ENCODE measurements around the gene PCNX3.
"Not testable (repeated sequence)": the region's sequence is repeated elsewhere in the genome, so short reads cannot be mapped to it uniquely, and the experiment has no call there.

The PCNX3 gene

DNA sequence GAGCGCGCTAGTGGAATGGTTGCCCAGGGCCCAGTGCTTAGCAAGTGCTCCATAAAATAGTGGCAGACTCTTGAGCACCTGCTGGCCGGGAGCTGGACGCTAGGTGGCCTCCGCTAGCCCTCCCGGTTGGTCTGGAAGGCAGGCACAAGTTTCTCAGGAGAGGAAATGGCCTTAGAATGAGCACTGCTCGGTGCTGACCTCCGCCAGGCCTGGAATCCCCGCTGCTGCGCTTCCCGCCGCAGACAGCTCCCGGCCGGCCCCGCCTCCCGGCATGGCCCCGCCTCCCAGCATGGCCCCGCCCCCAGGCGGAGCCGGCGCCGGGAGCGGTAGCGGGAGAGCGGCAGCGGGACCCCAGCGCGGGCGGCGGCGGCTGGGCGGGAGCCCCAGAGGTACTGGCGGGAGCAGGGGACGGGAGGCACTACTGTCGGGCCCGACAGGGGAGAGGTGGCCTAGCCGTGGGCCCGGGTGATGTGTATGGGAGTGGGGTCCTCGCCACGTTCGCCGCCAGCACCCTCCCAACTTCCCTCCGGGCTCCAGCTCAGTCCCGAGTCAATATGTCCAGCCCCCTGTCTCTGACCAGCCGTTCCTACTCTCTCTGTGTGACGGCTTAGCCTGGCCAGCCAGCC is 22.3 kb downstream of the PCNX3 start, which contains the start of gene SIPA1:
TSS of gene SIPA1 (plus strand) at position 308 of the 626 bp plus-strand sequence. CDS start 2,821 bp downstream, outside the sequence.
- Histone ChIP-seq H3K9ac (ENCODE audit: low read length) (peak within 1 kb of the TSS; percentile 79), H3K4me3 (ENCODE audit: low read length) (peak within 1 kb of the TSS; percentile 85), H3K9me3 (ENCODE audit: control insufficient read depth, low read length) (no peaks in the 10 kb centered on the region), H3K4me1 (ENCODE audit: control insufficient read depth, insufficient read depth, low read length) (peaks cover 13% of the 10 kb centered on the region), H3K36me3 (ENCODE audit: control insufficient read depth, insufficient read depth, low read length, severe bottlenecking) (peaks cover 31% of the 10 kb centered on the region), H3K27me3 (replicated peaks; ENCODE audit: control insufficient read depth, insufficient read depth, low read length) (no peaks in the 10 kb centered on the region)
- peak; percentile 90 for DNase-seq (ENCODE audit: low read depth)

DNA sequence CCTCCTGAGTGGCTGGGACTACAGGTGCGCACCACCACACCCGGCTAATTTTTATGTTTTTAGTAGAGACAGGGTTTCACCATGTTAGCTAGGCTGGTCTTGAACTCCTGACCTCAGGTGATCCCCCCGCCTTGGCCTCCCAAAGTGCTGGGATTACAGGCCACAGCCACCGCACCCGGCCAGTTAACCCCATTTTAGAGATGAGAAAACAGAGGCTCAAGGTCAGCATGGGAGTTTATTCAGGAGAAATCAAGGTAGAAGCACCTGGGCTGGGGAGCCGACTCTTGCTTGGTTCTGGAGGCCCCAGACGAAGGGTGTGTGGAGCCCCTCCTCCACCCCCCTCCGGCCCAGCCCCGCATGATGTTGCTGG is 23.6 kb downstream of the PCNX3 start:
- Histone ChIP-seq H3K36me3 (ENCODE audit: control insufficient read depth, insufficient read depth, low read length, severe bottlenecking) (peaks cover 28% of the 10 kb centered on the region), H3K4me1 (ENCODE audit: control insufficient read depth, insufficient read depth, low read length) (peaks cover 13% of the 10 kb centered on the region)
- H3K9ac ChIP-seq (ENCODE audit: low read length); H3K9me3 ChIP-seq (ENCODE audit: control insufficient read depth, low read length); H3K4me3 ChIP-seq (ENCODE audit: low read length); DNase-seq (ENCODE audit: low read depth); H3K27me3 ChIP-seq (replicated peaks; ENCODE audit: control insufficient read depth, insufficient read depth, low read length): not testable (repeated sequence)

DNA sequence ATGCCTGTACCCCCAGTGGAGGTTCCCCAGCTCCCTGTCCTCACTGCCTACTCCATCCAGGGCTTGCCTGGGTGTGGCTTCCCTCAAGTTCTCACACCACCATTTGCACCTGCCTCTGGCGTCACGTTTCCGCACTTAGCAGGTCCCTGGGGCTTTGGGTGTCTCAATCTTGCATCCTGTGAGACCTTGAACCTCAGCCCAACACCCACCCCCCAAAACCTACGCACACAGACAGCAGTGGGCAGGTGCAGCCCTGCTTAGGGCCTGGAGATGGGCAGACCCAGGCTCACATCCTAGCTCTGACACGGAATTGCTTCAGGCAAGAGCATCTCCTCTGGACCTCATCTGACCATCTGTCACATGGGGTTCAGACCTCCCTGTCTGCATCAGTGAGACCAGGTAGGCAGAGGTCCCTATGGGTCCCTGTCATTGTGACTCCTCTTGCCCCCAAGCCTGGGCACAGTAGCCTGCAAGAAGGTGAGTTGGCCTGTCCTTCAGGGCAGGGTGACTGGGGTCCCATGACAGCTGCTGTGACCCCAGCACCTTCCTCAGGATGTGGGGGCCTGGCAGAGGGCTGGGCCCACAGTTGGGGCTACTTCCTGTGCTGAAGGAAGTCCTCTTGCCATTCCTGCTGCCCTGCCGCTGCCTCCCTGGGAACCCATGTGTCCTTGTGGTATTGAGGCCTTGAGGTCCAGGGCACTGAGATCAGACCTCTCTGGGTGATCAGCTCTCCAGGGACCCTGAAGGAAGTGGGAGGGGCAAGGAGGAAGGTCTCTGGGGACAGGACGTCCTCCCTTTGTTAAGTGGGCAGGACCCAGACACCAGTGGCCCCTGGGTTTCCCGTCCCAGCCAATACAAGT is 24.3 kb downstream of the PCNX3 start:
- Histone ChIP-seq H3K4me1 (ENCODE audit: control insufficient read depth, insufficient read depth, low read length) (peaks cover 13% of the 10 kb centered on the region), H3K4me3 (ENCODE audit: low read length) (no peak overlapping the region), H3K36me3 (ENCODE audit: control insufficient read depth, insufficient read depth, low read length, severe bottlenecking) (peaks cover 22% of the 10 kb centered on the region), H3K9me3 (ENCODE audit: control insufficient read depth, low read length) (no peaks in the 10 kb centered on the region), H3K27me3 (replicated peaks; ENCODE audit: control insufficient read depth, insufficient read depth, low read length) (no peaks in the 10 kb centered on the region), H3K9ac (ENCODE audit: low read length) (no peak overlapping the region)
- DNase-seq (ENCODE audit: low read depth): no peak

DNA sequence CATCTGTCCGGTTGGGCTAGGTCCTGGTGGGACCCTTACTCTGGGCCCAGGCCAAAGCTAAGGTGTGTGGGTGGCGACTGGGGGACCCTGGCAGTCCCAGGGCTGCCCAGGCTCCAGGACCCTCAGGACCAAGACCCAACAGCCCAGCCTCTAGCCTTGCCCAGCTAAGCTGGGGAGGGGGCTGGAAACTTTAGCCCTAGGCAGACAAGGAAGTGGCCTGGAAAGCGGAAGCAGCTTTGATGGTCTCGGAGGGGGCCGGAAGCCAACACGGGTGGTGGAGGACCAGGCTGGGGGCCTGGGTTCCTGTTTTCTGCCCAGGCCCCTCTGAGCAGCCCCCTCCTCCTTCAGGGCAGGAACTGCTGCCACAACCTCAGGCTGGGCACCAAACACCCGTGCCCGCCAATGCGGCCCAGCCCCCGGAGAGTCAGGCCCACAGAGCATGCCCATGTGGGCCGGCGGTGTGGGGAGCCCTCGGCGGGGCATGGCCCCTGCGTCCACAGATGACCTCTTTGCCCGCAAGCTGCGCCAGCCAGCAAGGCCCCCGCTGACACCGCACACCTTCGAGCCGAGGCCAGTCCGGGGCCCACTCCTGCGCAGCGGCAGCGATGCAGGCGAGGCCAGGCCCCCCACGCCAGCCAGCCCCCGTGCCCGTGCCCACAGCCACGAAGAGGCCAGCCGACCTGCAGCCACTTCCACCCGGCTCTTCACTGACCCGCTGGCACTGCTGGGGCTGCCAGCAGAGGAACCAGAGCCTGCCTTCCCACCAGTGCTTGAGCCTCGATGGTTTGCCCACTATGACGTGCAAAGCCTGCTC is 25.1 kb downstream of the PCNX3 start:
- H3K4me3 ChIP-seq (ENCODE audit: low read length): no peak overlapping the region
- no peak for DNase-seq (ENCODE audit: low read depth)
- no peaks in the 10 kb centered on the region for H3K27me3 ChIP-seq (replicated peaks; ENCODE audit: control insufficient read depth, insufficient read depth, low read length)
- peaks cover 13% of the 10 kb centered on the region for H3K4me1 ChIP-seq (ENCODE audit: control insufficient read depth, insufficient read depth, low read length)
- H3K9ac ChIP-seq (ENCODE audit: low read length): no peak overlapping the region
- H3K9me3 ChIP-seq (ENCODE audit: control insufficient read depth, low read length): no peaks in the 10 kb centered on the region
- H3K36me3 ChIP-seq (ENCODE audit: control insufficient read depth, insufficient read depth, low read length, severe bottlenecking): peaks cover 14% of the 10 kb centered on the region

DNA sequence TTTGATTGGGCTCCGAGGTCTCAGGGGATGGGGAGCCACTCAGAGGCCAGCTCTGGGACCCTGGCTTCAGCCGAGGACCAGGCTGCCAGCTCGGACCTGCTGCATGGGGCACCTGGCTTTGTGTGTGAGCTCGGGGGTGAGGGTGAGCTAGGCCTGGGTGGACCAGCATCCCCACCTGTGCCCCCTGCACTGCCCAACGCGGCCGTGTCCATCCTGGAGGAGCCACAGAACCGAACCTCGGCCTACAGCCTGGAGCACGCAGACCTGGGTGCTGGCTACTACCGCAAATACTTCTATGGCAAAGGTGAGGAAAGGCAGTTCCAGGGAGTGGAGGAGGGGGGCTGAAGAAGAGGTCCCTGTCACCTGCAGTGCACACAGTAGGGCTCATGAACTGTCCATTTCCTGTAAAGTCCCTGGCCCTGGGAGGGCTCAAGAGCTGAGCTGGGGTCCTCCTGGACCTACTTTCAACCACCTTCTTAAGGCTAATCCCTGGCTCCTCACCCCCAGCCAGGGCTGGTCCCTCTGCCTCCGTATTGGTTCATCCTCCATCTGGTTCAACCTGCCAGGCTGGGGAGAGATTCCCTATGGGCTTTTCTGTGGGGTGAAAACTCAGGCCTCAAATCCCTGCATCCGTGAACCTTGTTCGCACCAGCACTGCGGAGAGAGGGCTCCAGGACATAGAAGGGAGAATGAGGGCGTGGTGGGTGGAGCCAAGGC is 25.9 kb downstream of the PCNX3 start:
- Histone ChIP-seq H3K4me1 (ENCODE audit: control insufficient read depth, insufficient read depth, low read length) (peaks cover 13% of the 10 kb centered on the region), H3K27me3 (replicated peaks; ENCODE audit: control insufficient read depth, insufficient read depth, low read length) (no peaks in the 10 kb centered on the region), H3K4me3 (ENCODE audit: low read length) (no peak overlapping the region), H3K9me3 (ENCODE audit: control insufficient read depth, low read length) (no peaks in the 10 kb centered on the region), H3K9ac (ENCODE audit: low read length) (no peak overlapping the region), H3K36me3 (ENCODE audit: control insufficient read depth, insufficient read depth, low read length, severe bottlenecking) (peaks cover 6% of the 10 kb centered on the region)
- DNase-seq (ENCODE audit: low read depth): no peak

DNA sequence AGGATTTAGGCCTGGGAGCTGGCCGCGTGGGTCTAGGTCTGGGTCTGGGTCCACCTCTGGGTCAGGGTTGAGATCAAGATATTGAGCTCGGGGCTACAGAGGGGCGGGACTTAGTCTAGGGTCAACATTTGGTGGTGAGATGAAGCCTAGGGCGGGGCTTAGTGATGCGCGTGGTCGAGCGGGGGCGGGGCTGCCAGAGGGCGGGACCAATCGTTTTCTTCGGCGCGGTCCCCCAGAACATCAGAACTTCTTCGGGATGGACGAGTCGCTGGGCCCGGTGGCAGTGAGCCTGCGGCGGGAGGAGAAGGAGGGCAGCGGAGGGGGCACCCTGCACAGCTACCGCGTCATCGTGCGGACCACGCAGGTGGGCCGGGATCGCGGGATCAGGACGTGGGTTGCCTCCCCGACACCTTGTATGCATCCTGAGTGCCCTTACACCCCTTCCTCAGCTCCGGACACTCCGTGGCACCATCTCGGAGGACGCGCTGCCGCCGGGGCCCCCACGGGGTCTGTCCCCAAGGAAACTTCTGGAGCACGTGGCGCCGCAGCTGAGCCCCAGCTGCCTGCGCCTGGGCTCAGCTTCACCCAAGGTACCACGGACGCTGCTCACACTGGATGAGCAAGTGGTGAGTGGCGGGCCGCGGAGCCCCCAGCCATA is 26.6 kb downstream of the PCNX3 start:
- Histone ChIP-seq H3K4me3 (ENCODE audit: low read length) (no peak overlapping the region), H3K36me3 (ENCODE audit: control insufficient read depth, insufficient read depth, low read length, severe bottlenecking) (peaks cover under 1% of the 10 kb centered on the region)

DNA sequence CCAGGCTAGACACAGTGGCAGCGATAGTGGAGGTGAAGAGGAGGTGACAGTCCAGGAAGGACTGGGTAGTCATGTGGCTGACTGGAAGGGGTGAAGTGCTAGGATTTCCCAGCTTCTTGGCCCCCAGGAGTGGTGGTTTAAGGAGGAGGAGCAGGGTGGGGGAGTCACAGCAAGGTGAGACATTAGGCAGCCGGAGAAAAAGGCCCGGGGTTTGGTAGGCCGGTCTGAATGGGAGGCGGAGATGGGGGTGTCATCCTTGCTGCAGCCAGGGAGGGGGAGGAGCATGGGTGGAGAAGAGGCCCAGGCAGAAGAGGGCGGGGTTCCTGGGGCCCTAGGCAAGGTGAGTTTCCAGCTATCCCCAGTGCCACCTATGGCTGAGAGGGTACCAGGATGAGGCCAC is 28.4 kb downstream of the PCNX3 start:
- DNase-seq (ENCODE audit: low read depth): no peak
- Histone ChIP-seq H3K4me1 (ENCODE audit: control insufficient read depth, insufficient read depth, low read length) (no peaks in the 10 kb centered on the region), H3K9me3 (ENCODE audit: control insufficient read depth, low read length) (no peaks in the 10 kb centered on the region), H3K9ac (ENCODE audit: low read length) (no peak overlapping the region), H3K27me3 (replicated peaks; ENCODE audit: control insufficient read depth, insufficient read depth, low read length) (no peaks in the 10 kb centered on the region), H3K4me3 (ENCODE audit: low read length) (no peak overlapping the region), H3K36me3 (ENCODE audit: control insufficient read depth, insufficient read depth, low read length, severe bottlenecking) (no peaks in the 10 kb centered on the region)

More for the DNA sequence above, 26.6 kb downstream of the PCNX3 start:
- Histone ChIP-seq H3K9ac (ENCODE audit: low read length) (no peak overlapping the region), H3K9me3 (ENCODE audit: control insufficient read depth, low read length) (no peaks in the 10 kb centered on the region), H3K4me1 (ENCODE audit: control insufficient read depth, insufficient read depth, low read length) (peaks cover 13% of the 10 kb centered on the region), H3K27me3 (replicated peaks; ENCODE audit: control insufficient read depth, insufficient read depth, low read length) (no peaks in the 10 kb centered on the region)
- no peak for DNase-seq (ENCODE audit: low read depth)

DNA sequence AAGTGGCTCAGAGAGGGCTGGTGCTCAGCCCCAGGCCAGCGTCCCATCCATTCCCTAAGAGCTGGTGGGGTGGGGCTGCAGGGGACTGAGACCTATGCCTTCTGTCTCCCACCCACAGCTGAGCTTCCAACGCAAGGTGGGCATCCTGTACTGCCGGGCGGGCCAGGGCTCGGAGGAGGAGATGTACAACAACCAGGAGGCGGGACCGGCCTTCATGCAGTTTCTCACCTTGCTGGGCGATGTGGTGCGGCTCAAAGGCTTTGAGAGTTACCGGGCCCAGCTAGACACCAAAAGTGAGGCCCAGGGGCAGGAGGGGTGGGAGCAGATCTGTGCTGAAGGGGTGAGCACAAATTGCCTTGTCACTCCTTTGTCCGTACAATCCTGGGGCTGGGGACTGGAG is 29.3 kb downstream of the PCNX3 start:
- DNase-seq (ENCODE audit: low read depth): no peak
- H3K4me3 ChIP-seq (ENCODE audit: low read length): no peak overlapping the region
- H3K4me1 ChIP-seq (ENCODE audit: control insufficient read depth, insufficient read depth, low read length): no peaks in the 10 kb centered on the region
- no peak overlapping the region for H3K9ac ChIP-seq (ENCODE audit: low read length)
- no peaks in the 10 kb centered on the region for H3K36me3 ChIP-seq (ENCODE audit: control insufficient read depth, insufficient read depth, low read length, severe bottlenecking)
- no peaks in the 10 kb centered on the region for H3K9me3 ChIP-seq (ENCODE audit: control insufficient read depth, low read length)
- H3K27me3 ChIP-seq (replicated peaks; ENCODE audit: control insufficient read depth, insufficient read depth, low read length): no peaks in the 10 kb centered on the region

DNA sequence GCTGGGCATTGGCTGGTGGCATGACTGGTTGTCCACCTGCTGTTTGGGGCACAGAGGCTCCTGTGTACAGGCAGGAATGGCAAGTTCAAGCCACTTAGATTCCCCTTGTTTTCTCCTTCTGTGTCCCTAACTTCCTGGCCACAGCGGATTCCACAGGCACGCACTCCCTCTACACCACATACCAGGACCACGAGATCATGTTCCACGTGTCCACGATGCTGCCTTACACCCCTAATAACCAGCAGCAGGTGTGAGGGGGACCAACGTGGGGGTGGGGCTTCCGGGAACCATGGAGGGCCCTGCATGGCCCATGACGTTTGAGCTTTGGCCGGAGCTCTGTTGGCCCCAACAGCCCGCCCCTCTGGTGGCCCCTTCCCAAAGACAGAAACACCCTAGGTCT is 30.1 kb downstream of the PCNX3 start:
- no peak overlapping the region for H3K4me3 ChIP-seq (ENCODE audit: low read length)
- no peaks in the 10 kb centered on the region for H3K9me3 ChIP-seq (ENCODE audit: control insufficient read depth, low read length)
- no peaks in the 10 kb centered on the region for H3K27me3 ChIP-seq (replicated peaks; ENCODE audit: control insufficient read depth, insufficient read depth, low read length)
- H3K4me1 ChIP-seq (ENCODE audit: control insufficient read depth, insufficient read depth, low read length): no peaks in the 10 kb centered on the region
- DNase-seq (ENCODE audit: low read depth): peak; percentile 53
- H3K9ac ChIP-seq (ENCODE audit: low read length): no peak overlapping the region
- no peaks in the 10 kb centered on the region for H3K36me3 ChIP-seq (ENCODE audit: control insufficient read depth, insufficient read depth, low read length, severe bottlenecking)

DNA sequence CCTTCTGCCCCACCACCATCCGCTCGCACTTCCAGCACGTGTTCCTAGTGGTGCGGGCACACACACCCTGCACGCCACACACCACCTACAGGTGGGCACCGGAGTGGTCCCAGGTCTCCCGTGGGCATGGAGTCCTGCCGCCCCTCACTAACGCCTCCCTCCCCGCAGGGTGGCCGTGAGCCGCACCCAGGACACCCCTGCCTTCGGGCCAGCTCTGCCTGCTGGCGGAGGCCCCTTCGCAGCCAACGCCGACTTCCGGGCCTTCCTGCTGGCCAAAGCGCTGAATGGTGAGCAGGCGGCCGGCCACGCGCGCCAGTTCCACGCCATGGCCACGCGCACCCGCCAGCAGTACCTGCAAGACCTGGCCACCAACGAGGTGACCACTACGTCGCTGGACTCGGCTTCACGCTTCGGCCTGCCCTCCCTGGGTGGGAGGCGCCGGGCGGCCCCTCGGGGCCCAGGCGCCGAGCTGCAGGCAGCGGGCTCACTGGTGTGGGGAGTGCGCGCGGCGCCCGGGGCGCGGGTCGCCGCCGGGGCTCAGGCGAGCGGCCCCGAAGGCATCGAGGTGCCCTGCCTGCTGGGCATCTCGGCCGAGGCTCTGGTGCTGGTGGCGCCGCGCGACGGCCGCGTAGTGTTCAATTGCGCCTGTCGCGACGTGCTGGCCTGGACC is 30.8 kb downstream of the PCNX3 start:
- Histone ChIP-seq H3K36me3 (ENCODE audit: control insufficient read depth, insufficient read depth, low read length, severe bottlenecking) (no peaks in the 10 kb centered on the region), H3K4me1 (ENCODE audit: control insufficient read depth, insufficient read depth, low read length) (no peaks in the 10 kb centered on the region), H3K9ac (ENCODE audit: low read length) (no peak overlapping the region), H3K4me3 (ENCODE audit: low read length) (no peak overlapping the region), H3K27me3 (replicated peaks; ENCODE audit: control insufficient read depth, insufficient read depth, low read length) (no peaks in the 10 kb centered on the region), H3K9me3 (ENCODE audit: control insufficient read depth, low read length) (no peaks in the 10 kb centered on the region)
- no peak for DNase-seq (ENCODE audit: low read depth)
